ENCODE data around the gene HAT1.

HAT1 gene

DNA sequence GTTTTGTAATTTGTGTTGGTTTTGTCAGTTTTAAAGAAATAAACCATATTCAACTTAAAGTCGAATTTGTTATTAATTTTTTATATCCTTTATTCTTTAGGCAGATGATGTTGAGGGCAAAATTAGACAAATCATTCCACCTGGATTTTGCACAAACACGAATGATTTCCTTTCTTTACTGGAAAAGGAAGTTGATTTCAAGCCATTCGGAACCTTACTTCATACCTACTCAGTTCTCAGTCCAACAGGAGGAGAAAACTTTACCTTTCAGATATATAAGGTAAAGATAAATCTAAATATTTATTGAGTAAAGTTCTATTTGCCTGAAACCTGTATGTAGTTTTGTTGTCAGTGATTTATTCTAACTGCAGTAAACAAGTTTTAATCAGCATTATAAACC lies 43.0 kb downstream of the HAT1 start:
- H3K9me2 ChIP-seq (replicated peaks; ENCODE audit: low read depth, low read length), result no peaks in the 10 kb centered on the region

DNA sequence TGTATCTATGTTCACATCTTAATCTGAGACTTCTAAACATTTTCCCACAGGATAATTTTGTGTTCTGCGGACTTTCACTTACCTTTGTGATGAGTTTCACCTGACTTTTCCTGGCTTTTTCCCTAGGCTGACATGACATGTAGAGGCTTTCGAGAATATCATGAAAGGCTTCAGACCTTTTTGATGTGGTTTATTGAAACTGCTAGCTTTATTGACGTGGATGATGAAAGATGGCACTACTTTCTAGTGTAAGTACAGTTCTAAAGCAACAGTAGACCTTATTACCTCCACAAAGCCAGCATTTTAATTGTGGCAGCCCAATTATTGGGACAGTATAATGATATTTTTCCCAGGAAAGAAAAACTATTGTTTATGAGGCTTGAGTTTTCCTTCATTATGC lies 43.4 kb downstream of the HAT1 start:
- Histone ChIP-seq H3K4me2 (ENCODE audit: low read depth, low read length, poor library complexity, severe bottlenecking) (no peak overlapping the region), H3K36me3 (ENCODE audit: insufficient read depth, low read length) (peaks cover 47% of the 10 kb centered on the region; the same call in 1 of the 2 replicates), H3K9me3 (ENCODE audit: insufficient read depth, low read depth, low read length) (no peaks in the 10 kb centered on the region), H3K4me3 (ENCODE audit: low read length, poor library complexity, severe bottlenecking) (no peak overlapping the region), H3K9ac (ENCODE audit: low read depth, low read length, poor library complexity, severe bottlenecking) (no peak overlapping the region), H3K4me1 (ENCODE audit: insufficient read depth, low read length, poor library complexity, severe bottlenecking) (peaks cover 30% of the 10 kb centered on the region), H3K9me2 (replicated peaks; ENCODE audit: low read depth, low read length) (no peaks in the 10 kb centered on the region), H3F3A (ENCODE audit: low read depth) (peaks cover 5% of the 10 kb centered on the region; the same call in 1 of the 2 replicates), H3K27me3 (ENCODE audit: insufficient read depth, low read length, poor library complexity, severe bottlenecking) (no peaks in the 10 kb centered on the region), H4K20me1 (ENCODE audit: insufficient read depth, low read length, poor library complexity, severe bottlenecking) (peaks cover 15% of the 10 kb centered on the region), H3K79me2 (ENCODE audit: insufficient read depth, low read length) (peaks cover 23% of the 10 kb centered on the region), H2AFZ (ENCODE audit: low read length) (no peak overlapping the region)
- no peak for TF ChIP-seq EZH2phosphoT487 (IDR thresholded peaks at IDR 0.05; ENCODE audit: borderline replicate concordance)
- TF ChIP-seq, protein P1, sequence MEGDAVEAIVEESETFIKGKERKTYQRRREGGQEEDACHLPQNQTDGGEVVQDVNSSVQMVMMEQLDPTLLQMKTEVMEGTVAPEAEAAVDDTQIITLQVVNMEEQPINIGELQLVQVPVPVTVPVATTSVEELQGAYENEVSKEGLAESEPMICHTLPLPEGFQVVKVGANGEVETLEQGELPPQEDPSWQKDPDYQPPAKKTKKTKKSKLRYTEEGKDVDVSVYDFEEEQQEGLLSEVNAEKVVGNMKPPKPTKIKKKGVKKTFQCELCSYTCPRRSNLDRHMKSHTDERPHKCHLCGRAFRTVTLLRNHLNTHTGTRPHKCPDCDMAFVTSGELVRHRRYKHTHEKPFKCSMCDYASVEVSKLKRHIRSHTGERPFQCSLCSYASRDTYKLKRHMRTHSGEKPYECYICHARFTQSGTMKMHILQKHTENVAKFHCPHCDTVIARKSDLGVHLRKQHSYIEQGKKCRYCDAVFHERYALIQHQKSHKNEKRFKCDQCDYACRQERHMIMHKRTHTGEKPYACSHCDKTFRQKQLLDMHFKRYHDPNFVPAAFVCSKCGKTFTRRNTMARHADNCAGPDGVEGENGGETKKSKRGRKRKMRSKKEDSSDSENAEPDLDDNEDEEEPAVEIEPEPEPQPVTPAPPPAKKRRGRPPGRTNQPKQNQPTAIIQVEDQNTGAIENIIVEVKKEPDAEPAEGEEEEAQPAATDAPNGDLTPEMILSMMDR (conservative IDR thresholded peaks at IDR 0.05; ENCODE audit: low read length), result no peak

More for the DNA sequence above, 43.0 kb downstream of the HAT1 start:
- no peak for TF ChIP-seq EZH2phosphoT487 (IDR thresholded peaks at IDR 0.05; ENCODE audit: borderline replicate concordance)
- TF ChIP-seq, protein P1 (conservative IDR thresholded peaks at IDR 0.05; ENCODE audit: low read length), result no peak
- Histone ChIP-seq H2AFZ (ENCODE audit: low read length) (no peak overlapping the region), H3K4me1 (ENCODE audit: insufficient read depth, low read length, poor library complexity, severe bottlenecking) (peaks cover 34% of the 10 kb centered on the region), H3K9me3 (ENCODE audit: insufficient read depth, low read depth, low read length) (no peaks in the 10 kb centered on the region), H3K4me2 (ENCODE audit: low read depth, low read length, poor library complexity, severe bottlenecking) (no peak overlapping the region), H3K79me2 (ENCODE audit: insufficient read depth, low read length) (peaks cover 23% of the 10 kb centered on the region), H4K20me1 (ENCODE audit: insufficient read depth, low read length, poor library complexity, severe bottlenecking) (peaks cover 15% of the 10 kb centered on the region), H3K36me3 (ENCODE audit: insufficient read depth, low read length) (peaks cover 45% of the 10 kb centered on the region; the same call in 1 of the 2 replicates), H3K9ac (ENCODE audit: low read depth, low read length, poor library complexity, severe bottlenecking) (no peak overlapping the region), H3K27me3 (ENCODE audit: insufficient read depth, low read length, poor library complexity, severe bottlenecking) (no peaks in the 10 kb centered on the region), H3K4me3 (ENCODE audit: low read length, poor library complexity, severe bottlenecking) (no peak overlapping the region), H3F3A (ENCODE audit: low read depth) (peaks cover 5% of the 10 kb centered on the region; the same call in 1 of the 2 replicates)

- H3K9me2 ChIP-seq (replicated peaks; ENCODE audit: low read depth, low read length), result no peaks in the 10 kb centered on the region
- H3K9ac ChIP-seq (ENCODE audit: low read depth, low read length, poor library complexity, severe bottlenecking), result no peak overlapping the region
- H3K9me3 ChIP-seq (ENCODE audit: insufficient read depth, low read depth, low read length), result no peaks in the 10 kb centered on the region
- H3K36me3 ChIP-seq (ENCODE audit: insufficient read depth, low read length), result peaks cover 51% of the 10 kb centered on the region; the same call in 1 of the 2 replicates
- H3K79me2 ChIP-seq (ENCODE audit: insufficient read depth, low read length), result peaks cover 17% of the 10 kb centered on the region
- peaks cover 15% of the 10 kb centered on the region for H4K20me1 ChIP-seq (ENCODE audit: insufficient read depth, low read length, poor library complexity, severe bottlenecking)
- H3K4me2 ChIP-seq (ENCODE audit: low read depth, low read length, poor library complexity, severe bottlenecking), result no peak overlapping the region
- H3F3A ChIP-seq (ENCODE audit: low read depth), result peaks cover 5% of the 10 kb centered on the region; the same call in 1 of the 2 replicates
- H3K4me1 ChIP-seq (ENCODE audit: insufficient read depth, low read length, poor library complexity, severe bottlenecking), result peaks cover 29% of the 10 kb centered on the region
- no peak overlapping the region for H3K4me3 ChIP-seq (ENCODE audit: low read length, poor library complexity, severe bottlenecking)
- no peaks in the 10 kb centered on the region for H3K27me3 ChIP-seq (ENCODE audit: insufficient read depth, low read length, poor library complexity, severe bottlenecking)
- no peak overlapping the region for H2AFZ ChIP-seq (ENCODE audit: low read length)
- no peak for TF ChIP-seq EZH2phosphoT487 (IDR thresholded peaks at IDR 0.05; ENCODE audit: borderline replicate concordance)
- TF ChIP-seq, protein P1 (conservative IDR thresholded peaks at IDR 0.05; ENCODE audit: low read length), result no peak
Measured at GRCh38 chr2:171966235-171966634, 44.0 kb downstream of the HAT1 start.

All from Loucy (cell line).